Measurements from ENCODE around the gene CNFN.

DNA sequence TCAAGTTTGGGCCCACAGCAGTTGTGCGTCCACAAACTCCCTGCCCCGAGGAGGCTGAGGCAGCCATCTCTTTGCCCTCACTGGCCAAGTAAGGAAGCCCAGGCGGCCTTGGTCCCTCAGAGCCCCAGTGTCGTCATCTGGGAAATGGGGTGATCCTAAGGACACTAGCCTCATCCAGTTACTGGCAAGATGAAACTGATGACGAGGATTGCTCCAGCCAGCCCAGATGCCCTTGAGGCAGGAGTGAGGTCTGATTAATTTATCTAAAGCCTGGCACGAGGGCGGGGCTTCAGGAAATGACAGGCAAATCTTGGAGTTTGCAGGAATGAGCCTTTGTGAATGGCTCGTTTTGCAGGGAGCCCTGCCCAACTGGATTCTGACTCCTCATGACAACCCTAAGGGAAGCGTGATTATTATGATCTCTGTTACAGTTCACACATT lies 31.5 kb upstream of the CNFN start:
- TF ChIP-seq CTCF (IDR thresholded peaks at IDR 0.05; ENCODE audit: borderline replicate concordance, extremely low read depth, low read length, poor library complexity, severe bottlenecking) (no peak), EZH2 (IDR thresholded peaks at IDR 0.05; ENCODE audit: borderline replicate concordance, low read depth, low read length, severe bottlenecking) (no peak)

Data from DND-41 (cell line).